Neuron (in vitro differentiated cells): ENCODE results near the gene RBM48.

Experiments
- H2AFZ ChIP-seq: one replicate; pipeline ENCODE4 v1.6.1; 2013; ENCODE audit warnings: low read depth, mild to moderate bottlenecking, inconsistent platforms, low read length, moderate library complexity
- H3K27me3 ChIP-seq: one replicate; pipeline ENCODE4 v1.6.1; 2013; ENCODE audit warnings: low read length; ENCODE audit not compliant: insufficient read depth
- H3K36me3 ChIP-seq: one replicate; pipeline ENCODE4 v1.6.1; 2013; ENCODE audit warnings: low read length; ENCODE audit not compliant: insufficient read depth
- H3K4me1 ChIP-seq: one replicate; pipeline ENCODE4 v1.6.1; 2013; ENCODE audit warnings: low read length; ENCODE audit not compliant: insufficient read depth
- H3K4me3 ChIP-seq: 2 replicates; pipeline ENCODE4 v1.5.1; 2013; ENCODE audit warnings: mild to moderate bottlenecking, low read length, moderate library complexity
- H3K9me3 ChIP-seq: one replicate; pipeline ENCODE4 v1.6.1; 2013; ENCODE audit warnings: low read length

Gene RBM48

DNA sequence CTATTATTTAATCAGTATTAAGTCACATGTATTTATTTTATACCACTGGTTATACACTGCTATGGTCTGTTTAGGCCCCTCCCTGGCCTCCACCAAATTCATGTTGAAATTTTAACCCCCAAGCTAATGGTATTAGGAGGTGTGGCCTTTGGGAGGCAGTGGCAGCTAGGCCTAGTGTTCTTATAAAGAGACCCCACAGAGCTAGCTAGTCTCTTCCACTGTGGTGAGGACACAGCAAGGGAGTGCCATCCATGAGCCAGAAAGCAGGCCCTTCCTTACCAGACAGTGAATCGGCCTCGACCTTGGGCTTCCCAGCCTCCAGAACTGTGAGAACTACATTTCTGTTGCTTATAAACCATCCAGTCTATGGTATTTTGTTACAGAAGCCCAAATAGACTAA is 28.7 kb downstream of the RBM48 start:
- Histone ChIP-seq H3K9me3 (no peaks in the 10 kb centered on the region), H3K36me3 (peaks cover 18% of the 10 kb centered on the region), H3K4me1 (no peaks in the 10 kb centered on the region), H3K4me3 (no peak overlapping the region), H2AFZ (no peak overlapping the region), H3K27me3 (no peaks in the 10 kb centered on the region)

DNA sequence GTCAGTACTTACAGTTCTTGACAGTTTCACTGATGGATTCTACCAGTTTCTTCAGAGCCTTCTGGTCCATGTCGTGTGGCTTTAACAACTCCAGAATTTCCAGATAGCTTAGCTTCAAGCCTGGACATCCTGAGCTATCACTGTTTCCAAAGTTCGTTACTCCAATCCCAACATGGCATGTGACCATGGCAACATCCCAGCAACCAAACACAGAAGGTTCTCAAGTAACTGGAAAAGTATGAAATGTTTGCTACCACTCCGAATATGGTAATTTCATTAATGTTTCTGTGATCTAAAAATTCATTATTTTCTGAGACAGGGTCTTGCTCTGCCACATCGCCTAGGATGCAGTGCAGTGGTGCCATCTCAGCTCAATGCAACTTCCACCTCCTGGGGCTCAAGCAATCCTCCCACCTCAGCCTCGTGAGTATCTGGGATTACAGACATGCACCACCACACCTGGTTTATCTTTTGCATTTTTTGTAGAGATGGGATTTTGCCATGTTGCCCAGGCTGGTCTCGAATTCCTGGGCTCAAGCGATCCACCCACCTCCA is 29.3 kb downstream of the RBM48 start:
- Histone ChIP-seq H3K9me3 (no peaks in the 10 kb centered on the region), H3K27me3 (no peaks in the 10 kb centered on the region), H2AFZ (no peak overlapping the region), H3K4me1 (no peaks in the 10 kb centered on the region), H3K4me3 (no peak overlapping the region), H3K36me3 (peaks cover 21% of the 10 kb centered on the region)

- Histone ChIP-seq H3K27me3 (no peaks in the 10 kb centered on the region), H2AFZ (no peak overlapping the region), H3K4me3 (no peak overlapping the region), H3K4me1 (no peaks in the 10 kb centered on the region), H3K36me3 (peaks cover 40% of the 10 kb centered on the region), H3K9me3 (no peaks in the 10 kb centered on the region)
These were observed 32.0 kb downstream of the RBM48 start for GRCh38 chr7:92560602-92561001.

DNA sequence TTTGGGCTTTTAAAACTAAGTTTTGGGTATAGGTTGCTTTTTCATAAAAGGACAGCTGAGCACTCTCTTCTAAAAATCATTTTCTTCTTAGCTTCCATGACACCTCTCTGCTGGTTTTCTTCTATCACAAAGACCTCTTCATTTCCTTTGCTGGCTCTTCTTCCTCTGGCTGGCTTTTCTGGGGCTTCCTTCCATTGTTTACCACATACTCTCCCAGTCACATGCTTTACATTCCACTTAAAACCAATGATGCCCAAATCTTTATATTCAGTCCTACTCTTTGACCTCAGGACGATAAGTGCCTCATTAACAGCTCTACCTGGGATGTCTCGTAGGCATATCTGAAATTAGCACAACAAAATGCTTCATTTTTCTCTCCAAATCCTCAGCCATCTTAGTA is 34.8 kb downstream of the RBM48 start:
- peaks cover 61% of the 10 kb centered on the region for H3K36me3 ChIP-seq
- H3K27me3 ChIP-seq, result no peaks in the 10 kb centered on the region
- no peak overlapping the region for H3K4me3 ChIP-seq
- H3K4me1 ChIP-seq, result no peaks in the 10 kb centered on the region
- no peaks in the 10 kb centered on the region for H3K9me3 ChIP-seq
- H2AFZ ChIP-seq, result no peak overlapping the region

GRCh38 chr7:92567460-92567859 is 38.9 kb downstream of the RBM48 start:
- Histone ChIP-seq H3K27me3 (no peaks in the 10 kb centered on the region), H3K36me3 (peaks cover 76% of the 10 kb centered on the region), H3K4me3 (no peak overlapping the region), H3K9me3 (no peaks in the 10 kb centered on the region), H3K4me1 (no peaks in the 10 kb centered on the region), H2AFZ (no peak overlapping the region)

DNA sequence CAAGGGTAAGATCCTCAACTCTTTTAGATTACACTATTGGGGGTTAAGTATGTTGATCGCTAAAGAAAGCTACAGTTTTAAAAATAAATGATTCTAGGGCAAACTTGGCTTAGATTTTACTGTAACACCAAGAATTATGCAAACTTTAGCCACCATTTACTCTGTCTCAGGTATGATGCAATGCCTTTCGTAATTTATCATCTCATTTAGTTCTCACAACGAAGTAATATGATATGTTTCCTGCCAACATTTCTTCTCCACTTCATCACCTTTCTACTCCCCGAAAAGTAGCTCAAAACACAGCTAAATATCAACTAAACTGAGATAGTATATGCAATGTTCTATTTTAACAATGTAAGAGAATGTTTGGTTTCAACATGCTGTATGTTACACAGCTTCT is 40.5 kb downstream of the RBM48 start:
- H3K36me3 ChIP-seq, result peaks cover 70% of the 10 kb centered on the region
- no peaks in the 10 kb centered on the region for H3K27me3 ChIP-seq

DNA sequence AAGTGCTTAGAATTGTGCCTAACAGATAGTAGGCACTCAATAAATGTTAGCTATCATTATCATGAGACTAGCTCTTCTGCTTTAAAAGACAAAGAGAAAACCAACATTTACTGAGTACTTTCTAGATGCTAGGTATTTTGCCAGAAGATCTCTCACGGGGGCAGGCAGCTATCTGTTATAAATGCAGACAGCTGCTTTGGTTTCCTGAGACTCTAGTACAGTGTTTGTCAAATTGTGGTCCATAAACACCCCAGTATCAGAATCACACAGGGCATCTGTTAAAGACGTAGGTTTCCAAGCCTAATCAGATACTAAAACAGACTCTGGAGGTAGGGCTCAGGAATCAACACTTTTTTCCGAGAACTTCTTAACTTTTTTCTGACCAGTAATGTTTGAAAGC is 47.7 kb downstream of the RBM48 start:
- peaks cover 73% of the 10 kb centered on the region for H3K36me3 ChIP-seq
- H3K27me3 ChIP-seq, result no peaks in the 10 kb centered on the region
- no peaks in the 10 kb centered on the region for H3K4me1 ChIP-seq
- H2AFZ ChIP-seq, result no peak overlapping the region
- H3K9me3 ChIP-seq, result no peaks in the 10 kb centered on the region
- no peak overlapping the region for H3K4me3 ChIP-seq

More for the DNA sequence above, 40.5 kb downstream of the RBM48 start:
- Histone ChIP-seq H3K4me3 (no peak overlapping the region), H3K9me3 (no peaks in the 10 kb centered on the region), H3K4me1 (no peaks in the 10 kb centered on the region), H2AFZ (no peak overlapping the region)

DNA sequence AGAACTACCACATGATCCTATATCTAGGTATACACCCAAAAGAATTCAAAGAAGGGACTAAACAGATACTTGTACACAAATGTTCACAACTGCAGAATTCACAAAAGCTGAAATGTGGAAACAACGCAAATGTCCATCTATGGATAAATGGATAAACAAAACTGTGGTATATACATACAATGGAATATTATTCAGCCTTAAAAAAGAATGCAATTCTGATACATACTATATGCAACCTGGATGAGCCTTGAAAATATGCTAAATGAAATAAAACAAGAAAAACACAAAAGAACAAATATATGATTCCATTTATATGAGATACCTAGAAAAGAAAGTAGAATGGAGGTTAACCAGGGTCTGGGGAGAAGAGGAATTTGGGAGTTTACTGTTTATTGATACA is 54.4 kb downstream of the RBM48 start:
- Histone ChIP-seq H3K9me3 (peaks cover 2% of the 10 kb centered on the region), H3K4me3 (no peak overlapping the region), H3K4me1 (peaks cover 2% of the 10 kb centered on the region), H3K27me3 (no peaks in the 10 kb centered on the region), H3K36me3 (peaks cover 27% of the 10 kb centered on the region), H2AFZ (no peak overlapping the region)

DNA sequence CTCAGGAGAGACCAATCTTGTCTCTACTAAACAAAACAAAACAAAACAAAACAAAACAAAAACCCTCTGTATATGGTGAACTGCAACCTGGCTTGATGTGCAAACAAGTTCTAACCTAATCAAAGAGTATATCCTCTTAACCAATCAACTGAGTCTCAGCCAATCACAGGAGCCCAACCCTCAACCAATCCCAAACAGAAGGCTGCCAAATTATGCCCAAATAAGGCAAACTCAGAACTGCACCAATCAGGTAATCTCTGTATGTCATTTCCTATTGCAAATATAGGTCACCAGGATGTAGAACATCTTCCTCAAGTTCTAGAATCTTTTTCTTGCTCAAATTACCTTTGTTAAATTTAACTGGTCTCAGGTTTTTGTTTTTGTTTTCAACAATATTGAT is 56.4 kb downstream of the RBM48 start:
- Histone ChIP-seq H3K27me3 (no peaks in the 10 kb centered on the region), H3K9me3 (peaks cover 2% of the 10 kb centered on the region), H2AFZ (no peak overlapping the region), H3K36me3 (peaks cover 8% of the 10 kb centered on the region), H3K4me3 (no peak overlapping the region), H3K4me1 (peaks cover 17% of the 10 kb centered on the region)

- Histone ChIP-seq H3K36me3 (no peaks in the 10 kb centered on the region), H3K4me1 (peaks cover 17% of the 10 kb centered on the region), H3K27me3 (peaks cover under 1% of the 10 kb centered on the region), H2AFZ (no peak overlapping the region), H3K9me3 (peaks cover 2% of the 10 kb centered on the region), H3K4me3 (no peak overlapping the region)
These were observed 57.8 kb downstream of the RBM48 start for GRCh38 chr7:92586403-92586802.

DNA sequence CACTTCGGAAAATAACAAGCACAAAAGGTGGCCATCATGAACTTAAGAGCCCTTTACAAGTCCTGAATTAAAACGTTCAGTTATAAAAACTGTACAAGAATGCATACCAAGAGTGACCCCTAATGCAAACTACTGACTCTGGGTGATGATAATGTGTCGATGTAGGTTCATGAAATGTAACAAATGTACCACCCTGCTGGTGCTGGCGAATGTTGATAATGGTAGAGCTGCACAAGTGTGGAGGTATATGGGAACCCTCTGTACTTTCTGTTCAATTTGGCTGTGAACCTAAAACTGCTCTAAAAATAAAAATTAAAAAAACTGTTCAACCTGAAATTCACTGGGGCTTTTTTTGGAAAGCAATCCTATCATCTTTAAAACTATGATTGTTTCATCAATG is 58.2 kb downstream of the RBM48 start:
- H2AFZ ChIP-seq, result no peak overlapping the region
- no peaks in the 10 kb centered on the region for H3K36me3 ChIP-seq
- peaks cover 17% of the 10 kb centered on the region for H3K4me1 ChIP-seq
- peaks cover 3% of the 10 kb centered on the region for H3K27me3 ChIP-seq
- H3K9me3 ChIP-seq, result peaks cover 2% of the 10 kb centered on the region
- H3K4me3 ChIP-seq, result no peak overlapping the region
